K562 (cell line): Measurements from ENCODE around the gene PLXNA2. TPM values are rescaled to one million over a fixed set of nuclear protein-coding genes. Genes with fewer than 3 reads are reported as not detected.

Experiments
- ATAC-seq: fragments of 200-7000 bp; cut with Tn5 transposase; 3 replicates; pipeline ENCODE4 v1.9.1; 2020; ENCODE audit warnings: moderate library complexity
- BruUV-seq: library from RNA; stranded (reverse); fragments of 400-500 nt; replicated peaks from 2 replicates; lab custom pipeline; 2021; lab: Mats Ljungman, UMichigan
- CTCF ChIA-PET: fragments of 300-600 bp; formaldehyde crosslinking; extraction: SDS; loops from one replicate; lab custom pipeline; 2021; ENCODE audit warnings: low intra/inter-chr PET ratio; lab: Yijun Ruan, JAX
- POLR2A ChIA-PET: fragments of 300-600, 350-650 bp; sonication (Branson Sonifier 250); formaldehyde crosslinking; extraction: SDS; loops from one replicate; lab custom pipeline; 2021; ENCODE audit warnings: antibody characterized with exemption, inconsistent platforms; lab: Yijun Ruan, JAX
- DNase-seq, 4 experiments: peaks; one replicate each; pipeline versions ENCODE4 v3.0.0 to v3.0.0-alpha.2; 2011 to 2018; ENCODE audit warnings: low spot score in 3 of 4, mixed read lengths in 3 of 4; ENCODE audit errors: extremely low read depth in 1 of 4
- FAIRE-seq: peaks from 2 replicates; lab custom pipeline; 2011; peaks lifted over from hg19 to GRCh38; lab: Jason Lieb, UNC
- H2AFZ ChIP-seq: 2 replicates; pipeline ENCODE4 v1.6.0; 2011; ENCODE audit warnings: low read depth, low read length, control low read depth, inconsistent platforms
- H3K27ac ChIP-seq: fragments of 200-600 bp; 3 replicates; pipeline ENCODE4 v1.8.0; 2011; ENCODE audit warnings: low read depth, mild to moderate bottlenecking, control low read depth, inconsistent platforms, low read length, moderate library complexity, mixed read lengths; ENCODE audit errors: extremely low read depth
- H3K27me3 ChIP-seq, 2 experiments: fragments of 300-600 bp in 1 of 2; 2 replicates in 1 of 2; 3 replicates in 1 of 2; pipeline versions ENCODE4 v1.6.0 to v1.8.0; 2011; ENCODE audit warnings: inconsistent platforms in 2 of 2, low read length in 2 of 2, mild to moderate bottlenecking in 1 of 2, mixed read lengths in 1 of 2, moderate library complexity in 1 of 2; ENCODE audit not compliant: control insufficient read depth in 2 of 2, insufficient read depth in 2 of 2
- H3K36me3 ChIP-seq: fragments of 300-600 bp; 3 replicates; pipeline ENCODE4 v1.8.0; 2011; ENCODE audit warnings: mild to moderate bottlenecking, low read length, inconsistent platforms; ENCODE audit not compliant: control insufficient read depth, insufficient read depth
- H3K4me1 ChIP-seq, 2 experiments: fragments of 200-600 bp in 1 of 2; replicated peaks in 1 of 2; 2 replicates in 1 of 2; 3 replicates in 1 of 2; pipeline versions ENCODE4 v1.5.1 to v1.8.0; 2011; ENCODE audit warnings: inconsistent platforms in 2 of 2, low read length in 2 of 2, mild to moderate bottlenecking in 1 of 2, mixed read lengths in 1 of 2, moderate library complexity in 1 of 2; ENCODE audit not compliant: control insufficient read depth in 2 of 2, insufficient read depth in 2 of 2
- H3K4me2 ChIP-seq: 2 replicates; pipeline ENCODE4 v1.6.1; 2011; ENCODE audit warnings: low read length, control low read depth, inconsistent platforms, mixed read lengths; ENCODE audit not compliant: insufficient read depth
- H3K4me3 ChIP-seq: fragments of 200-600 bp; sonication (generic), shearing (Covaris generic); 2 replicates; pipeline ENCODE4 v1.5.1; 2016; ENCODE audit warnings: control low read depth, inconsistent platforms
- H3K79me2 ChIP-seq: fragments of 200-600 bp; 3 replicates; pipeline ENCODE4 v1.8.0; 2011; ENCODE audit warnings: low read length, inconsistent platforms; ENCODE audit not compliant: control insufficient read depth, insufficient read depth
- H3K9ac ChIP-seq, 2 experiments: 2 replicates each; pipeline versions ENCODE4 v1.6.0 to v1.6.1; 2011; ENCODE audit warnings: low read depth in 2 of 2, low read length in 2 of 2, control low read depth in 1 of 2, inconsistent platforms in 1 of 2, mild to moderate bottlenecking in 1 of 2, mixed read lengths in 1 of 2; ENCODE audit not compliant: insufficient read depth in 1 of 2
- H3K9me1 ChIP-seq: one replicate; pipeline ENCODE4 v1.6.0; 2011; ENCODE audit warnings: inconsistent platforms, mild to moderate bottlenecking, low read length, moderate library complexity; ENCODE audit not compliant: control insufficient read depth, insufficient read depth
- H3K9me3 ChIP-seq: replicated peaks from 2 replicates; pipeline ENCODE4 v1.5.1; 2011; ENCODE audit warnings: low read depth, low read length, inconsistent platforms; ENCODE audit not compliant: control insufficient read depth, insufficient read depth
- H4K20me1 ChIP-seq: replicated peaks from 2 replicates; pipeline ENCODE4 v1.6.1; 2011; ENCODE audit warnings: low read length, inconsistent platforms, mixed read lengths; ENCODE audit not compliant: control insufficient read depth, insufficient read depth
- CBFA2T3 ChIP-seq: fragments of 450-650 bp; IDR thresholded peaks from 2 replicates; pipeline ENCODE4 v1.6.1; 2017
- WGBS: fragments of 100-300 bp; shearing (Covaris generic); methylation state at CpG from one replicate; pipeline ENCODE4 v1.1.6; 2016; ENCODE audit warnings: low coverage, mixed read lengths; ENCODE audit not compliant: insufficient coverage; ENCODE audit errors: missing lambda C conversion rate; 5-methylcytosine and 5-hydroxymethylcytosine counted together
- in situ Hi-C: fragments of 300-500 bp; cut with MboI; formaldehyde crosslinking; loops from 4 replicates; pipeline ENCODE4 v1.15.0; 2018; ENCODE audit warnings: inconsistent platforms, mixed read lengths
- intact Hi-C: fragments of 100-400 bp; cut with micrococcal nuclease; formaldehyde crosslinking; loops from 2 replicates; pipeline ENCODE4 v1.14.2; 2022
- polyA plus RNA-seq, 8 experiments: library from polyadenylated mRNA; depleted of rRNA in 4 of 8; stranded (reverse) in 5 of 8; unstranded in 3 of 8; fragments of >200 nt; fragmentation: Nextera tagmentation in 2 of 8; fragmentation: Illumina TruSeq in 1 of 8; extraction: Ambion mirVana in 2 of 8; extraction: Trizol in 1 of 8; gene quantifications; 2 replicates each; pipeline versions ENCODE4 v1.2.1 to v1.2.3, GENCODE V29; 2011 to 2014; ENCODE audit warnings: inconsistent platforms in 1 of 8, missing spikeins in 1 of 8
- total RNA-seq, 7 experiments: library from RNA; depleted of rRNA in 6 of 7; stranded (reverse); fragments of >200 nt in 6 of 7; fragmentation: Illumina TruSeq in 2 of 7; extraction: Trizol in 2 of 7; gene quantifications; 2 replicates each; pipeline versions ENCODE4 v1.2.1 to v1.2.3, GENCODE V29; 2011 to 2021; ENCODE audit warnings: low replicate concordance in 1 of 7
- TF ChIP-seq, protein P1 (sequence below), 3 experiments: fragments of 200-800 bp in 1 of 3; sonication (Bioruptor generic) in 1 of 3; sonication (generic) in 1 of 3; formaldehyde crosslinking in 1 of 3; IDR thresholded peaks; 2 replicates each; pipeline versions ENCODE4 v1.6.1 to v1.8.0; 2016 to 2022; ENCODE audit warnings: mild to moderate bottlenecking in 2 of 3, missing compliant biosample characterization in 2 of 3, missing genetic modification characterization in 2 of 3, missing genetic modification reagents in 1 of 3

Gene PLXNA2
- total and polyA plus RNA-seq, 9 of the 15 experiments (the other 6 are each of a cell fraction or from before 2014, with no cell fraction given) = 0.01 to 1.3 (median 0.32) TPM

DNA sequence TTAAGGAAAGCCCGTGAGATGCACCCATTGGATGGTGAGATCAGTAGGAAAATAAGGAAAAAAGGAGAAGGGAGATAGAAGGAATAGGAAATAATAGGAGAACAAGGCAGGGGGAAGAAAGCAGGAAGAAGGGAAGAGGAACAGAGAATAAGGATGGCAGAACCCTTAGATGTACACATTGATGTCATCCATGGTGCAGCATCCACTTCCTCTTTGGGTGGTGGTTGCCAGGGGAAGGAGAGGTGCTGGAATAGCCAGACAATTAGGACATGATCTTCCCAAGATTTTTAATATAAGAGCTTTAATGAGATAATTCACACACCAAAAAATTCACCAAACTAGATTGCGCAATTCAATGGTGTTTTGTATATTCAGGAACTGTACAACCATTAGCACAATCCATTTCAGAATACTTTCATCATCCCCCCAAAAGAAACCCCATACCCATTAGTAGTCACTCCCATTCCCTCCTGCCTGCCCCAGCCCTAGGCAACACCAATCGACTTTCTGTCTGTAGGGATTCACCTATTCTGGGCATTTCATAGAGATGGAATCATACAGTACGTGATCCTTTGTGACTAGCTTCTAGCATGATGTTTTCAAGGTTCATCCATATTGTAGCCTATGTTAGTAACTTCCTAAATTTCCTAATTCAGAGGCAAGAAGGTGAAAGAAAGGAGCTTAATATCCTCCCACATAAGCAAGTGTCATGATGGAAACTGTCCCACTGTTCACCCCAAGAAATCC is 121.4 kb downstream of the PLXNA2 start (continued):
- TF ChIP-seq, protein P1, sequence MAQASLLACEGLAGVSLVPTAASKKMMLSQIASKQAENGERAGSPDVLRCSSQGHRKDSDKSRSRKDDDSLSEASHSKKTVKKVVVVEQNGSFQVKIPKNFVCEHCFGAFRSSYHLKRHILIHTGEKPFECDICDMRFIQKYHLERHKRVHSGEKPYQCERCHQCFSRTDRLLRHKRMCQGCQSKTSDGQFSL (CRISPR knock-in tag; IDR thresholded peaks at IDR 0.05) = no peak
- TF ChIP-seq, protein P1 (tag; IDR thresholded peaks at IDR 0.05) = no peak

- Histone ChIP-seq H3K4me2 (no peak overlapping the region), H3K9me1 (no peaks in the 10 kb centered on the region), H3K79me2 (no peaks in the 10 kb centered on the region), H2AFZ (no peak overlapping the region)
- no peak for DNase-seq
- in situ Hi-C loops (loop anchor here (5.0 kb wide), 1 partner anchor 125 kb away; no protein-coding TSS in a partner anchor), intact Hi-C loops (no loop called here)
- no peak for ATAC-seq
- TF ChIP-seq CBFA2T3 = no peak
- TF ChIP-seq, all 486 proteins: peak for 0
- H4K20me1 ChIP-seq = no peaks in the 10 kb centered on the region
- WGBS = 0% methylated on average over 3 of the region's 3 CpGs
- CTCF ChIA-PET = no interaction called here
- FAIRE-seq = no peak
- no peaks in the 10 kb centered on the region for H3K9me3 ChIP-seq
- no peaks in the 10 kb centered on the region for H3K4me1 ChIP-seq
- BruUV-seq = no TSS peak
- no peak overlapping the region for H3K9ac ChIP-seq
- H3K27me3 ChIP-seq = peaks cover 15 to 45% of the 10 kb centered on the region in 2 experiments
- H3K4me3 ChIP-seq = no peak overlapping the region
- H3K27ac ChIP-seq = no peak overlapping the region
- H3K36me3 ChIP-seq = no peaks in the 10 kb centered on the region
- POLR2A ChIA-PET = no interaction called here
Observed at GRCh38 chr1:208121813-208122364, 122.3 kb downstream of the PLXNA2 start.
